Karpas-422 (cell line): ENCODE data around the gene ABR. TPM values are rescaled to one million over a fixed set of nuclear protein-coding genes. Genes with fewer than 3 reads are reported as not detected.
"Not testable (repeated sequence)": the region's sequence is repeated elsewhere in the genome, so short reads cannot be mapped to it uniquely, and the experiment has no call there.

Experiments used
- DNase-seq: peaks from one replicate; pipeline ENCODE4 v3.0.0-alpha.2; 2015
- H2AFZ ChIP-seq: fragments of 200-600 bp; sonication (generic); 2 replicates; pipeline ENCODE4 v1.6.1; 2014; ENCODE audit warnings: antibody characterized with exemption, low read length, mixed read lengths
- H3K27ac ChIP-seq: fragments of 200-600 bp; sonication (generic); 2 replicates; pipeline ENCODE4 v1.5.1; 2014; ENCODE audit warnings: mild to moderate bottlenecking, low read length, moderate library complexity
- H3K27me3 ChIP-seq: fragments of 200-600 bp; sonication (generic); 2 replicates; pipeline ENCODE4 v1.6.1; 2014; ENCODE audit warnings: low read length, mixed read lengths
- H3K36me3 ChIP-seq: fragments of 200-600 bp; sonication (generic); 2 replicates; pipeline ENCODE4 v1.6.1; 2014; ENCODE audit warnings: low read length, mixed read lengths; ENCODE audit not compliant: insufficient read depth
- H3K4me1 ChIP-seq: fragments of 200-600 bp; sonication (generic); 2 replicates; pipeline ENCODE4 v1.6.1; 2014; ENCODE audit warnings: mild to moderate bottlenecking, low read length, mixed read lengths
- H3K4me2 ChIP-seq: fragments of 200-600 bp; sonication (generic); 2 replicates; pipeline ENCODE4 v1.6.1; 2014; ENCODE audit warnings: low read length, low read depth, mild to moderate bottlenecking; ENCODE audit not compliant: poor library complexity, severe bottlenecking
- H3K4me3 ChIP-seq: fragments of 200-600 bp; sonication (generic); 2 replicates; pipeline ENCODE4 v1.5.1; 2014; ENCODE audit warnings: mild to moderate bottlenecking, antibody characterized with exemption, low read length, mixed read lengths
- H3K79me2 ChIP-seq: fragments of 200-600 bp; sonication (generic); 2 replicates; pipeline ENCODE4 v1.6.1; 2014; ENCODE audit warnings: mild to moderate bottlenecking, low read length, mixed read lengths
- H3K9ac ChIP-seq: fragments of 200-600 bp; sonication (generic); 2 replicates; pipeline ENCODE4 v1.6.0; 2014; ENCODE audit warnings: low read length
- H3K9me2 ChIP-seq: fragments of 200-600 bp; sonication (generic), shearing (Covaris generic); replicated peaks from 2 replicates; pipeline ENCODE4 v1.6.0; 2014; ENCODE audit warnings: mild to moderate bottlenecking, low read length, moderate library complexity; ENCODE audit not compliant: insufficient read depth
- H3K9me3 ChIP-seq: fragments of 300-700, 200-600 bp; sonication (generic); 2 replicates; pipeline ENCODE4 v1.6.1; 2014; ENCODE audit warnings: low read length, mixed read lengths
- H4K20me1 ChIP-seq: fragments of 200-600 bp; sonication (generic); 2 replicates; pipeline ENCODE4 v1.6.1; 2014; ENCODE audit warnings: mild to moderate bottlenecking, antibody characterized with exemption, low read length, low read depth; ENCODE audit not compliant: insufficient read depth
- total RNA-seq: library from RNA; depleted of rRNA; stranded (reverse); fragments of >200 nt; shearing (Covaris generic); gene quantifications from 2 replicates; pipeline ENCODE4 v1.2.3, GENCODE V29; 2014; ENCODE audit warnings: low replicate concordance

Gene ABR
- total RNA-seq, 1 experiment from 2014 or later: 113 TPM

DNA sequence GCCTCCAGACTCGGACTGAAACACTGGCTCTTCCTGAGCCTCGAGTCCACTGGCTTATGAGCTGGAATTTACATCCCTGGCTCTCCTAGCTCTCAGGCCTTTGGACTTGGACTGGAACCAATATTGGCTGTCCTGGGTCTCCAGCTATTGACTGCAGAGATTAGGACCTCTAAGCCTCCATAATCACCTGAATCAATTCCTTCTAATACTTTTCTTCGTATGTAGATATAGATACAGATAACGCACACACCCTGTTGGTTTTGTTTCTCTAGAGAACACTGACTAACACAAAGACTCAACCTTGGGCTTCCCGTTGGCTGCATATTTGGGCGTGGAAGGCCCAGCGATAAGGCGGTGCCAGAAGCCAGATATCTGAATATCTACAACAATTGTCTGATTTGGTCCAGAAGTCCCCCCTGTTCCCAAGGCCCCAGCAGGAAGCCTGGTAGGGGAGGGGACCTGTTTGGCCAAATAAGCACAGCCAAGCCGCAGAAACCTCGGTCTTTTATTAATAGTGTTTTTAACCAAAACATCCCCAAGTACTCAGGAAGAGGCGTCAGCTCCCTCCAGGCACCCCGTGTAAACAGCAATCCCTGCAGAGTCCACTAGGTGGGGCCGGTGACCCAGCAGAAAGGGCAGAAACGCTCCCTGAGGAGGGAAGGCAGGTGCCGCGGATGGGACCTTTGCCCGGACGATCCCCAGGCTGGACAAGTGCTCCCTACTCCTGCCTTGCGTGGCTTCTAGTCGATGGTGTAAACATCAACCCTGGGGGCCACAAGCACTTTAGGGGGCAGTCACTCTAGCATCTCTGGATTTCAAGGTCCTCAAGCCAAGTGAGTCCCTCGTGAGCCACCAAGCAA, 57.0 kb downstream of the ABR start:
- no peak overlapping the region for H3K4me3 ChIP-seq
- H3K4me2 ChIP-seq: no peak overlapping the region
- H3K79me2 ChIP-seq: peaks cover 58% of the 10 kb centered on the region
- H3K27me3 ChIP-seq: no peaks in the 10 kb centered on the region
- H3K36me3 ChIP-seq: peaks cover 36% of the 10 kb centered on the region
- no peak overlapping the region for H3K27ac ChIP-seq
- peak; percentile 86 for DNase-seq
- no peak overlapping the region for H2AFZ ChIP-seq
- H3K9me3 ChIP-seq: peaks cover 7% of the 10 kb centered on the region; the same call in 1 of the 2 replicates
- 0 out of 2 replicates have a peak, but pooled peaks cover 2% of the 10 kb centered on the region for H3K4me1 ChIP-seq
- no peak overlapping the region for H3K9ac ChIP-seq
- H4K20me1 ChIP-seq: no peaks in the 10 kb centered on the region
- no peaks in the 10 kb centered on the region for H3K9me2 ChIP-seq

DNA sequence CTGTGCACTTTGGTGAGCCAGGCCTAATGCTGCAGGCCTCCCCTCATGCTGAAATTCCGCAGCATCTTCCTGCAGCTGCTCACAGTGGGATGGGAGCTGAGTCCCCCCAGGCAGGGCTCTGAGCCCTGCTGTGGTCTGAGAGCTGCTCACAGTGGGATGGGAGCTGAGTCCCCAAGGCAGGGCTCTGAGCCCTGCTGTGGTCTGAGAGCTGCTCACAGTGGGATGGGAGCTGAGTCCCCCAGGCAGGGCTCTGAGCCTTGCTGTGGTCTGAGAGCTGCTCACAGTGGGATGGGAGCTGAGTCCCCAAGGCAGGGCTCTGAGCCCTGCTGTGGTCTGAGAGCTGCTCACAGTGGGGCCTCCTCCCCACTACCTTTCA, 58.4 kb downstream of the ABR start:
- DNase-seq, H2AFZ ChIP-seq, H3K4me1 ChIP-seq, H3K4me2 ChIP-seq, H3K9ac ChIP-seq, H4K20me1 ChIP-seq, H3K9me2 ChIP-seq, H3K9me3 ChIP-seq, H3K4me3 ChIP-seq, H3K27me3 ChIP-seq, H3K27ac ChIP-seq: not testable (repeated sequence)
- peaks cover 36% of the 10 kb centered on the region for H3K36me3 ChIP-seq
- peaks cover 48% of the 10 kb centered on the region for H3K79me2 ChIP-seq

DNA sequence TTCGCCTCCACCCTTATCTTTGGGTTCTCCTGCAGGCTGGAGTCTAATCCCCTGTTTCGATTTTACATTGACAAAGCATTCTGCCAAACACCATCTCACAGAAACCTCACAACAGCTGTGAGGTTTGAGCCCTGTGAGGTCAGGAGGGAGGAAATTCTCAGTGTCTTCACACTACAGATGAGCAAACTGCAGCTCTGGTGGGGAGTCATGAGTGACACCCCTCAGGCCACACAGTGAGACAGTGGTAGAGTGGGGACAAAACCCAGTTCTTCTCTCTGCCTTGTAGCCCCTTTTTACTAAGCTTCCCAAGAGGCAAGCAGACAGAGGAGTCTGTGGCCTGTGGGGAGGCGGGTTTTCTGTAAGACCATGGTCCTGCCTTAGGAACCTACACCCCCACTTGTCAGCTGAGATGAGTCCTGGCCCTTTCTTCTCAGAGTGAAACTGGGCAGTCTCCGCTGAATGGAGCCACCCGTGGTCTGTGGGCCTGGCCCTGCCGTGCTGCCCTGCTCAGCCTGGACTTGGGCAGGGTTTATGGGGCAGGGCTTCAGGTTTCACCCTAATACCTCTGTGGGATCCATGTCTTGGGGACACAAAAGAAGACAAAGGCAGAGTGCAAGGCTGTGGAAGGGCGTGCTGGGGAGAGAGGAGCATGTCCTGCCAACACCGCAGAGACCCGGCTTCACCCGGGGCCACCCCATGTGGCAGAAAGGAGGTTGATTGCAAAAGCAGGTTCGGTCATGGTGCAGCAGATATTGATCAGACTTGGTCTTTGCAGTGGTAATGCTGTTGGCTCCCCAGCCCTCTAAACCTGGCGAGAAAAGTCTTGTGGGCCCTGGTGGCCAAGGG, 59.0 kb downstream of the ABR start:
- Histone ChIP-seq H2AFZ (no peak overlapping the region), H3K4me3 (no peak overlapping the region), H4K20me1 (no peaks in the 10 kb centered on the region), H3K4me1 (0 out of 2 replicates have a peak, but pooled peaks cover 2% of the 10 kb centered on the region), H3K27ac (no peak overlapping the region), H3K9me3 (peaks cover 7% of the 10 kb centered on the region; the same call in 1 of the 2 replicates), H3K4me2 (no peak overlapping the region), H3K36me3 (peaks cover 36% of the 10 kb centered on the region), H3K27me3 (no peaks in the 10 kb centered on the region), H3K9me2 (no peaks in the 10 kb centered on the region), H3K79me2 (peaks cover 45% of the 10 kb centered on the region), H3K9ac (no peak overlapping the region)
- DNase-seq: no peak

DNA sequence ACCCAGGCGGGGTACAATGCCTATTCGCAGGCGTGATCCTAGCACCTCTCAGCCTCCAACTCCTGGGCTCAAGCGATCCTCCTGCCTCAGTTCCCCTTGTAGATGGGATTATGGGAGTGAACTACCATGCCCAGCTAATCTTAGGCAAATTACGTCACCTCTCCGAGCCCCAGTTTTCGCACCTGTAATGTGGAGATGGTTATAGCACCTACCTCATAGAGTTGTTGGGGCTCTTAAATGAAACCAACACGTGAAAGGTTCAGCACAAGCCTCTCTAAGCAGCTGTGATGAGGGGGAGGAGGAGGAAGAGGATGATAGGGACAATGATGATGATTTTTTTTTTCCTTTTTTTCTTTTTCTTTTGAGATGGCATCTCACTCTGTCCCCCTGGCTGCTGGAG, 59.9 kb downstream of the ABR start:
- no peak overlapping the region for H2AFZ ChIP-seq
- no peak overlapping the region for H3K27ac ChIP-seq
- H4K20me1 ChIP-seq: no peaks in the 10 kb centered on the region
- peaks cover 36% of the 10 kb centered on the region for H3K36me3 ChIP-seq
- no peak for DNase-seq
- H3K4me3 ChIP-seq: no peak overlapping the region
- H3K9me2 ChIP-seq: no peaks in the 10 kb centered on the region
- no peaks in the 10 kb centered on the region for H3K27me3 ChIP-seq
- H3K4me1 ChIP-seq: 0 out of 2 replicates have a peak, but pooled peaks cover 2% of the 10 kb centered on the region
- H3K9ac ChIP-seq: no peak overlapping the region
- peaks cover 7% of the 10 kb centered on the region; the same call in 1 of the 2 replicates for H3K9me3 ChIP-seq
- H3K4me2 ChIP-seq: no peak overlapping the region
- H3K79me2 ChIP-seq: peaks cover 49% of the 10 kb centered on the region

DNA sequence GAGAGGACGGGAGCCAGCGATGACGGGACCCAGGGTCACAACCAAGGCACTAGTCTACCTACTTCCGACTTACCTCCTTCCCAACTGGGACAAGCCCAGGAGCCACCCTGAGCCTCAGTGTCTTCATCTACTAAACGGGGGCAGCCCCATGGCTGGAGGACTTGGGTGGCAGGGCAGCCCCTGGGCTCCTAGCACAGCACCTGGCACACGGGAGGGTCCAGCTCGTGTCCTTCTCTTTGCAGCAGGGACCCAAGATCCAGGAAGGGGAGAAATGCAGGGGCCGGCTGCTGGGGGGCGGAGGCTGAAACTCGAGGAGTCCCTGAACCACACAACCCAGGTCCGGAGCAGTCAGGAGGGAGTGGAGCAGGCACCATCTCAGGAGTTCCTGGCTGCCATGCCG, 63.2 kb downstream of the ABR start:
- DNase-seq: no peak
- Histone ChIP-seq H3K4me2 (no peak overlapping the region), H3K4me3 (no peak overlapping the region), H3K9ac (no peak overlapping the region), H3K79me2 (peaks cover 44% of the 10 kb centered on the region), H3K4me1 (peaks cover 7% of the 10 kb centered on the region), H4K20me1 (peaks cover 5% of the 10 kb centered on the region; the same call in 1 of the 2 replicates), H3K9me3 (peaks cover 7% of the 10 kb centered on the region; the same call in 1 of the 2 replicates), H3K36me3 (peaks cover 17% of the 10 kb centered on the region), H3K9me2 (no peaks in the 10 kb centered on the region), H2AFZ (no peak overlapping the region), H3K27me3 (no peaks in the 10 kb centered on the region), H3K27ac (no peak overlapping the region)

- H3K4me1 ChIP-seq: peaks cover 42% of the 10 kb centered on the region
- peaks cover 64% of the 10 kb centered on the region for H3K79me2 ChIP-seq
- no peak overlapping the region for H3K27ac ChIP-seq
- DNase-seq: peak; percentile 74
- H3K4me3 ChIP-seq: no peak overlapping the region
- no peaks in the 10 kb centered on the region for H3K27me3 ChIP-seq
- H3K9me2 ChIP-seq: no peaks in the 10 kb centered on the region
- H3K9ac ChIP-seq: no peak overlapping the region
- no peaks in the 10 kb centered on the region; the same call in 1 of the 2 replicates for H3K36me3 ChIP-seq
- peaks cover 9% of the 10 kb centered on the region; the same call in 1 of the 2 replicates for H4K20me1 ChIP-seq
- H2AFZ ChIP-seq: no peak overlapping the region
- no peak overlapping the region for H3K4me2 ChIP-seq
- no peaks in the 10 kb centered on the region for H3K9me3 ChIP-seq
These were observed 66.9 kb downstream of the ABR start for GRCh38 chr17:1112875-1113274.

DNA sequence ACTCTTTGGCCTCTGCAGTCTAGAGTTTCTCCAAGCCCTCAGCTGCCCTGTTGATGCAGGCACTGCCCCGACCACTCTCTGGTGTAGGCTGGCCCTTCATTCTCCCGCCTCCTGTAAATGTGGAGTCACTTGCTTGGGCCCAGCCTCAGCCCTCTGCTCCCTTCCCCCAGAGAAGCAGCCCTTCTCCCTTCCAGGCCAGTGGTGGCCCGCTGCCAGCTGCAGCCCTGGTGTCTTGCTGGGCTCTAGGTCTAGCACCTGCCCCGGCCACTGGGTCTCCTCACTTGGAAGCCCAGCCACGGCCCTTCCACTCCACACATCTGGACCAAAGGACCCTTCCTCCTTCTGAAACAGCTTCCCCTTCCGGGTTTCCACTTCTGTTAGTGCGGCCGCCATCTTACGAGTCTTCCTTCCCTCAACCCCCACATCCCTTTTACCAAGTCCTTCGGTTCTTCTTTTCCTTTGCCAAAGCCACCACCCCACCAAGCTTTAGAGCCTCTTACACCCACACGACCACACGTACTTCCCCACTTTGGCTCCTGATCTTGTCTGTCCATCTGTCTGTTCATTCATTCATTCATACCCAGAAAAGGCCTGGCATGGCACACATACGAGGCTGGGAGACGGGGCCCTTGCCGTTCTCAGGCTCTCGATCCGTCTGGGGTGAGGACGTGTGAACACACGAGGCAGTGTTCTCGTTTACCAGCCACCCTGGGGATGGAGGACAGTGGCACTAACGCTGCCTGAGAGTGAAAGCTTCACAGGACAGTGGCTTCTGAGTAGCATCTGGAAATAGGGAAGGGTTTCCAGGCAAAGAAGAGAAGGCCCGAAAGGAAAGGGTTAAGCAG, 68.0 kb downstream of the ABR start:
- Histone ChIP-seq H3K9ac (peak overlapping the region; percentile 71), H3K9me2 (no peaks in the 10 kb centered on the region), H3K4me2 (peak overlapping the region; percentile 85), H3K36me3 (no peaks in the 10 kb centered on the region; the same call in 1 of the 2 replicates), H3K27me3 (no peaks in the 10 kb centered on the region), H2AFZ (no peak overlapping the region), H4K20me1 (peaks cover 16% of the 10 kb centered on the region; the same call in 1 of the 2 replicates), H3K79me2 (peaks cover 74% of the 10 kb centered on the region), H3K4me3 (peak overlapping the region; percentile 67; the same call in 1 of the 2 replicates), H3K4me1 (peaks cover 45% of the 10 kb centered on the region), H3K9me3 (no peaks in the 10 kb centered on the region), H3K27ac (peak overlapping the region; percentile 60)
- DNase-seq: no peak
